GF-D8 (cell line): ENCODE measurements around the gene S1PR4.

Experiments used
- DNase-seq: peaks from one replicate; lab custom pipeline; 2025; lab: John Stamatoyannopoulos, UW

The S1PR4 gene

DNA sequence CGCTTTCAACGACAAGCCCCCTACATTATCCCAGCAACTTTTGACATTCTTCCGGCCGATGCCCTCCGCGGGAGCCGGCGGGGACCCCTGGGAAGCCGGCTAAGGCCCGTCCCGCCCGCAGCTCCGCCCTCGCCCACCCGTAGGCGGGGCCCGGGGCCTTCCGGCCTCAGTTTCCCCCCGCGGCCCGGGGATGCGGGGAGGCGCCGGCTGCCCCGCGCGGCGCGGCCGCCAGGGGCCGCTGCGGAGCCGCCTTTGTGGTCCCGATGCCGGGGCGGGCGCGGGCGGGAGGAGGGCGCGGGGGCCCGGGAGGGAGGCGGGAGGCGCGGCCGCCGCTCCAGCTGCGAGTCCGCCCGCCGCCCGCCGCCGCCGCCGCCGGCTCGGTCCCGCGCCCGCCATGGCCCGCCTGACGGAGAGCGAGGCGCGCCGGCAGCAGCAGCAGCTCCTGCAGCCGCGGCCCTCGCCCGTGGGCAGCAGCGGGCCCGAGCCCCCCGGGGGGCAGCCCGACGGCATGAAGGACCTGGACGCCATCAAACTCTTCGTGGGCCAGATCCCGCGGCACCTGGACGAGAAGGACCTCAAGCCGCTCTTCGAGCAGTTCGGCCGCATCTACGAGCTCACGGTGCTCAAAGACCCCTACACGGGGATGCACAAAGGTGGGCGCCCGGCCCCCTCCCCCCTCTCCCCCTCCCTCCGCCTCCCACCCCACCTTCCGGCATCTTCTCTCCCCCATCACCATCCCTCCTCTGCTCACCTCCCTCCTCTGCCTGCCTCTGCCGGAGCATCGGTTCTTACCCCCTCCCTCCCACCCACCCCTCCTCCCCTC, 46.0 kb downstream of the S1PR4 start, which contains the start of gene CELF5:
CELF5 (plus strand) TSS at position 316 of the 823 bp plus-strand sequence; CDS start at position 395, 79 bp downstream.
- no peak for DNase-seq

GRCh38 chr19:3225169-3225485, 46.6 kb downstream of the S1PR4 start:
- DNase-seq, result no peak

DNA sequence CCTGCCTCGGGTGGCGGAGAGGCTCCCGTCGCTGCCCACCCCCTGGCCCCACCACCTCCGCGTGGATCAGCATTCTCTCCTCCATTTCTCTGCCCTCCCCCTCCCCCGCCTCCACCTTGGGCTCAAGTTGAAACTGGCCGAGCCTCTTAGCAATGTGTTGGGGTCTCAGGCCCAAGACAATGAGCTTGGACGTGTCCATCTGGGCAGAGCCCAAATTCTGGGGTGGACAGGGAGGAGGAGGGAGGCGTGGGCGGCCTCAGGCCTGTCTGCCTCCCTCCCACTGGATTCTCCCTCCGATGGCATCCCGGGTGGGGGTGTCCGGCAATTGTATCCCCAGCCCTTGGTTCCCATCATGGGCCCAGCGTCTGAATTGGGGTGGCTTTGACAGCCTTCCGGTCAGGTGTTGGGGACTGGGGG, 47.1 kb downstream of the S1PR4 start:
- DNase-seq, result no peak

DNA sequence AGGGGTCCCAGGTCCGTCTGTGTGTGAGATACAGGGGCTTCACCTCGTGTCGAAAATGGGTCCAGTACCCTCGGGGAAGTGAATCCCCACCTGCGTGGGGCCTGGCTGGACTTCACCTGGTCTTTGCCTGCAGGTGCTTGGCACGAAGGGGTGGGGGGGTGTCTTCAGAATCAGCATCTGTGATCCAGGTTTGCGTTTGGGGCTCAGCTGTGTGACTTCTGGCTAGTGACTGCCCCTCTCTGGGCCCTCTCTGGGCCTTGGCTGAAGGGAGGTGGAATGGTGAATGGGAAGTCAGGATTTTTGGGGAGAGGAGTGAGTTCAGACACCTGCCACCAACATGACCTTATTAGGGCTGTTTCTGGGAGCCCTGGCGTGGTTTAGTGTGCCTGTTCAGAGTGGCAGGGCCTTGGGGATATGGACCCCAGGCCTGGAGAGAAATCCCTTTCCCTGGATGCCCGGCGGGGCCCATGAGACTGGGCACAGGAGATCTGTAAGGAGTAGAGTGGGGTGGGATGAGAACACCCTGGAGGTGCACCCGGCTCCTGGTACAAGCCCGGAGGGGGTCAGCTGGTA, 48.6 kb downstream of the S1PR4 start:
- no peak for DNase-seq

DNA sequence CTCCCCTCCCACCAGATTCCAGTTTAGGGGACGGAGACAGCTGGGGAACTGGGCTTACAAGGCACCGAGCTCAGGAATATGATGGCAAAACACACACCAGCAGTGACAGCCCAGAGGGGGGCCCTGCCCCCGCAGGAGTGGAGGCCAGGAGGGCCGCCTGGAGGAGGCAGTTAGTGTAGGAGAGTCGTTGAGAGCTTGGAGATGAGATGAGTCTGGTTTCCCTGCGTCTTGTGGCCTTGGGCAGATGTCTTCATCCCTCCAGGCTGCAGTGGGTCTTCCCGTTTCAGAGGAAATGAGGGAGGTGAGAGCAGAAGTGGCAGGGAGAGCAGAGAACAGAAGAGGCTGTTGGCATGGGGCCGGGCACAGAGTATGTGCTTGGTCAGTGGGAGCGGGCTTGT, 50.8 kb downstream of the S1PR4 start:
- no peak for DNase-seq
